Sigmoid colon (tissue), 4 donors: ENCODE measurements around the gene TNFRSF18.

Experiments
- CTCF ChIP-seq, 4 experiments: fragments of 450-650 bp in 3 of 4; fragments of 200-600 bp in 1 of 4; IDR thresholded peaks; one replicate each; pipeline ENCODE4 v1.5.1; 2016 to 2019; ENCODE audit warnings: antibody characterized with exemption in 4 of 4, mild to moderate bottlenecking in 3 of 4, moderate library complexity in 2 of 4
- EP300 ChIP-seq, 4 donors: sonication (generic); formaldehyde crosslinking; IDR thresholded peaks; one replicate each; pipeline ENCODE4 v1.6.1; 2017; ENCODE audit warnings: antibody characterized with exemption in 4 of 4

- TF ChIP-seq CTCF (IDR thresholded peaks at IDR 0.05) (no peak), EP300 (IDR thresholded peaks at IDR 0.05) (no peak)
Measured at GRCh38 chr1:1215881-1216605, 9.7 kb upstream of the TNFRSF18 start.
